Mesothelial cell of epicardium (in vitro differentiated cells): ENCODE measurements around the gene CDK6. TPM values are rescaled to one million over a fixed set of nuclear protein-coding genes. Genes with fewer than 3 reads are reported as not detected.

ENCODE experiments used
- DNase-seq, 2 experiments: peaks; one replicate each; pipeline ENCODE4 v3.0.0; 2021; ENCODE audit warnings: low spot score in 2 of 2; ENCODE audit not compliant: unreplicated experiment in 2 of 2
- H3K27ac Mint-ChIP-seq: 2 replicates; pipeline ENCODE4 v1.8.0; 2021; ENCODE audit warnings: mixed read lengths
- H3K27me3 Mint-ChIP-seq: 2 replicates; pipeline ENCODE4 v1.8.0; 2021; ENCODE audit warnings: low read depth, mixed read lengths
- H3K36me3 Mint-ChIP-seq: 2 replicates; pipeline ENCODE4 v1.8.0; 2021; ENCODE audit warnings: mixed read lengths
- H3K4me1 Mint-ChIP-seq: 2 replicates; pipeline ENCODE4 v1.8.0; 2021; ENCODE audit warnings: mixed read lengths
- H3K4me3 Mint-ChIP-seq: 2 replicates; pipeline ENCODE4 v1.8.0; 2021; ENCODE audit warnings: mild to moderate bottlenecking, moderate library complexity, mixed read lengths
- H3K9me3 Mint-ChIP-seq: 2 replicates; pipeline ENCODE4 v1.8.0; 2021; ENCODE audit warnings: mixed read lengths
- total RNA-seq: library from RNA; stranded (reverse); gene quantifications from 3 replicates; pipeline ENCODE4 v1.2.1, GENCODE V29; 2021
- TF ChIP-seq, protein P1 (sequence below): fragments of 200-600 bp; sonication (generic); IDR thresholded peaks from one replicate; pipeline ENCODE4 v1.5.0; 2021; ENCODE audit warnings: antibody characterized with exemption; ENCODE audit not compliant: unreplicated experiment

The CDK6 gene
- total RNA-seq, 1 donor from 2014 or later, result 138 TPM

DNA sequence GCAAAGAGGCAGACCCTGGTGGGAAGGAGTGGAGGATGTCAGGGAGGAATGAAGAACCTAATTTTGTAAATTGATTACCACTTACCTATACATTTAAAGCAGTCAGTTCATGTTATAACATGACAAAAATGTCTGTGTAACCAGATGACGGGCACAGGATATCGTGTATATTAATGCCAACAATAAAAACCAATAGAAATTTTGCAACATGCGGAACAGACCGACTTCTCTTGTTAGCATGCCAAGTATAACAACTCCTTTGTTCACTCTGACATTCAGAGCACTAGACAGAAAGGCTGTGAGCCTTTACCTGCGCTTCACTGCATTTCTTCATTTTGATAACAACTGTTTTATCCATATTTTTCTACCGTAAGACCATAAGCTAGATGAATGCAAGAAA is 29.9 kb downstream of the CDK6 start:
- Mint-ChIP-seq H3K4me1 (peaks cover 30% of the 10 kb centered on the region), H3K27ac (peak overlapping the region; percentile 26), H3K27me3 (no peaks in the 10 kb centered on the region), H3K4me3 (no peak overlapping the region), H3K36me3 (peaks cover 16% of the 10 kb centered on the region), H3K9me3 (no peaks in the 10 kb centered on the region)
- TF ChIP-seq, protein P1, sequence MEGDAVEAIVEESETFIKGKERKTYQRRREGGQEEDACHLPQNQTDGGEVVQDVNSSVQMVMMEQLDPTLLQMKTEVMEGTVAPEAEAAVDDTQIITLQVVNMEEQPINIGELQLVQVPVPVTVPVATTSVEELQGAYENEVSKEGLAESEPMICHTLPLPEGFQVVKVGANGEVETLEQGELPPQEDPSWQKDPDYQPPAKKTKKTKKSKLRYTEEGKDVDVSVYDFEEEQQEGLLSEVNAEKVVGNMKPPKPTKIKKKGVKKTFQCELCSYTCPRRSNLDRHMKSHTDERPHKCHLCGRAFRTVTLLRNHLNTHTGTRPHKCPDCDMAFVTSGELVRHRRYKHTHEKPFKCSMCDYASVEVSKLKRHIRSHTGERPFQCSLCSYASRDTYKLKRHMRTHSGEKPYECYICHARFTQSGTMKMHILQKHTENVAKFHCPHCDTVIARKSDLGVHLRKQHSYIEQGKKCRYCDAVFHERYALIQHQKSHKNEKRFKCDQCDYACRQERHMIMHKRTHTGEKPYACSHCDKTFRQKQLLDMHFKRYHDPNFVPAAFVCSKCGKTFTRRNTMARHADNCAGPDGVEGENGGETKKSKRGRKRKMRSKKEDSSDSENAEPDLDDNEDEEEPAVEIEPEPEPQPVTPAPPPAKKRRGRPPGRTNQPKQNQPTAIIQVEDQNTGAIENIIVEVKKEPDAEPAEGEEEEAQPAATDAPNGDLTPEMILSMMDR, result no peak
- no peak for DNase-seq

DNA sequence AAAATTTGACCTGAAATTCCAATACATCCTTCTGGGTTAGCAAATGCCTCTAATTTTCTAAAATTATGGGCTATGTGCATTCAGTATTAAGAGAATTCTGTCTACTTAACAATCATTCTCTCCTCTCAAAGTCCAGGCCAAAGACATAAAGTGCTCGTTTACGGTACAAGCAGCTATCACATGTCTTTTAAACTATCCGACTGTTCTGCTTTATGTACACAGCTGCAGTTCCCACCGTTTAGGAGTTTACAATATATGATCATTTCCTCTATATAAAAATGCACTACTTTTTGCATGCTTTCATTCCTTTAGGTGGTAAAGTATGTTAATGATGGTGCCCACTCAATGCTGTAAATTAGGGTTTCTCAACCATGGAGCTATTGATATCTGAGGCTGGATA is 34.0 kb downstream of the CDK6 start:
- Mint-ChIP-seq H3K36me3 (peaks cover 9% of the 10 kb centered on the region), H3K4me1 (peaks cover 2% of the 10 kb centered on the region)

DNA sequence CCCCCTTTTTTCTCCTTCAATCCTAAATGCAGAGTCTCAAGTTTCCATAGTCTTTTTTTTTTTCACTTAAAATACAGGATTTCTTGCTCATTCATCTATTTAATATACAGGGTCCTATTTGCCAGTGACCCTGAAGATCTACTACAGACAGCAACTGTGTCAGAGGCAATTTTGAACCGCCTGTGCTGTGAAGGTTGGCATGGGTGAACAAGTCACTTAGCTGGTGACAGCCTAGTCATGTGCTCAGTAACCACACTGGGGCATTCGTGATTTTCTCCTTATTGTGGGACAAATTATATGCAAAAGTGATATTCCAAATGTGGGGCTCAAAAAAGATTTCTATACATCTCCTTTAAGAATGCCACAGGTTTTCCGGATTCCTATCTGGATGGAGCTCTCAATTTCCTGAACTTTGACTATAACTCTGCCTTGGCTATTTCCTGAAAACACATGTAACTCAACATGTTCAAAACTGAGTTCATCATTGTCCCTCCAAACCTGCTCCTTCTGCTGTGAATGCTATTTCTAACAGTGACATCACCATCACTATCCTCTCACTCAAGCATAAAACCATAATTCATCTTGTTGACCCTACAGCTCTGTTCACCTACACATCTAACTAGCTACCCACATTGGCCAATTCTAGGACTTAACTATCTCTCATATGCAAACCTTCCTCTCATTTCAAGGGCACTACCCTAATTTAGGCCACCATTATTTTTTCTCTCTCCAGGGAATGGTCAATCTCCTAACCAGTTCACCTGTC is 36.7 kb downstream of the CDK6 start:
- no peak for DNase-seq
- no peak overlapping the region for H3K27ac Mint-ChIP-seq
- H3K27me3 Mint-ChIP-seq, result no peaks in the 10 kb centered on the region
- no peaks in the 10 kb centered on the region for H3K9me3 Mint-ChIP-seq
- peaks cover 18% of the 10 kb centered on the region for H3K4me1 Mint-ChIP-seq
- peaks cover 6% of the 10 kb centered on the region for H3K36me3 Mint-ChIP-seq
- TF ChIP-seq, protein P1, result no peak
- H3K4me3 Mint-ChIP-seq, result no peak overlapping the region

More for the DNA sequence above, 34.0 kb downstream of the CDK6 start:
- TF ChIP-seq, protein P1, result no peak
- Mint-ChIP-seq H3K4me3 (no peak overlapping the region), H3K27me3 (no peaks in the 10 kb centered on the region), H3K9me3 (no peaks in the 10 kb centered on the region), H3K27ac (no peak overlapping the region)
- DNase-seq, result no peak

DNA sequence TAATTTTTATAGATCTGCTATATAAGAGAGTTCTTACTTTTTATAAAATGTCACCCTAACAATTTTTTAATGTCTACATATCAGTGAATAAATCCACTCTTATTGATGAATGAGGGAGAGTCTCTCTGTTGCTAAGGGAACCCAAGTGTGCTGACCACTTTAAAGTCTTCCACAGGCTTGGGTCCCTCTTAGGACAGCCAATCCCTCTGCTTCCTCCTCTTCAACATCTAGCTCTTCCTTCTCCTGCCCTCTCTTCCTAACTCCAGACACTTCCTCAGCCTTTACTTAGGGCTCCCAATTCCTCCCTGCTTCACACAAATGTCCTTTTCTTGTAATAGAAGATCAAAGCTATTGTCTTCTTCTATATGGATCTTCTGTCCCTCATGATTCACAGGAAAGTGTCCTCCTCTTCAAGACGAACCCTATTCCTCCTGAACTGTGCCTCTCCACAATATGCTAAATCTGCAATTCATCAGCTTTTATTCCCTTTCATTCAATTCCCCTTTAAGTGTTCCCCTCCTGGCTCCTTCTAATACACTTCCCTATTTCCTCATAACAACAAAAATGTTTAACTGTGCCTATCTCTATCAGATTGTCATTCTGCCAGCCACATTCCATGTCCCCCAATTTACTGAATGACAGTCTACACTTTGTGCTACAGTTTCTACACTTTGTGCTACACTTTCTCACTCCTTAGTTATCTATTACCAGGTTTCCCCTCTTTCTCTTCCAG is 37.7 kb downstream of the CDK6 start:
- H3K9me3 Mint-ChIP-seq, result no peaks in the 10 kb centered on the region
- H3K4me1 Mint-ChIP-seq, result peaks cover 26% of the 10 kb centered on the region
- H3K36me3 Mint-ChIP-seq, result peaks cover 6% of the 10 kb centered on the region
- H3K27me3 Mint-ChIP-seq, result no peaks in the 10 kb centered on the region
- no peak overlapping the region for H3K4me3 Mint-ChIP-seq
- DNase-seq, result no peak
- H3K27ac Mint-ChIP-seq, result no peak overlapping the region
- TF ChIP-seq, protein P1, result no peak

DNA sequence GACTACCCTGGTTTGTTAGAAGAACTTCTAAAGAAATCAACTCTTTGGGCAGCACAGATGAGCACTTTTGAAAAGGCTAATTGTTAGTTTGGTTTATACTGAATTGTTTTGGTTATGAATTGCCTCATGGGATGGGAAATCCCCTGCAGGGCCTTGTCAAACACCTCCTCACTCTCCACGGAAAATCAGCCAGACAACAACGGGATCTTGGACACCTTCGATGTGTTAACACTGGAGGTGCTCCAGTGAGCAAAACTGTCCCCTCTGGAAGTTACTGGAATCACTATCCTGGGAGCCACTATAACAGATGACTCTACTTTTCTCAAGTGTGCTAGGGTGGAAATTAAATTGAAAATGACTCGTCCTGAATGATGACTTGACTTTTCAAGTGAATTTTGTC is 38.7 kb downstream of the CDK6 start:
- Mint-ChIP-seq H3K36me3 (peaks cover 5% of the 10 kb centered on the region), H3K27me3 (no peaks in the 10 kb centered on the region), H3K4me1 (peaks cover 30% of the 10 kb centered on the region), H3K4me3 (no peak overlapping the region), H3K9me3 (no peaks in the 10 kb centered on the region), H3K27ac (no peak overlapping the region)
- DNase-seq, result no peak
- TF ChIP-seq, protein P1, result no peak
